RPMI8226 (cell line): Measurements from ENCODE around the gene EIF1AD.
"Not testable (repeated sequence)": the region's sequence is repeated elsewhere in the genome, so short reads cannot be mapped to it uniquely, and the experiment has no call there.

Experiments
- DNase-seq: peaks from one replicate; pipeline ENCODE4 v3.0.0-alpha.2; 2015

Gene EIF1AD

GRCh38 chr11:65967329-65967934 is 34.5 kb downstream of the EIF1AD start:
- DNase-seq, result no peak

- DNase-seq, result no peak
Observed at GRCh38 chr11:65965986-65966762, 35.8 kb downstream of the EIF1AD start.

- DNase-seq, result no peak
Observed at GRCh38 chr11:65964906-65965305, 37.1 kb downstream of the EIF1AD start.

- DNase-seq, result no peak
Observed at GRCh38 chr11:65962141-65962564, 39.8 kb downstream of the EIF1AD start.

GRCh38 chr11:65961267-65962140 is 40.5 kb downstream of the EIF1AD start, which contains the start of gene SART1:
SART1 (plus strand) TSS chr11:65961734; CDS start chr11:65961781, 47 bp downstream.
- DNase-seq, result peak; percentile 99

GRCh38 chr11:65960824-65961266 is 41.1 kb downstream of the EIF1AD start:
- no peak for DNase-seq

GRCh38 chr11:65958774-65959420 is 43.1 kb downstream of the EIF1AD start:
- no peak for DNase-seq

GRCh38 chr11:65958291-65958690 is 43.7 kb downstream of the EIF1AD start:
- DNase-seq, result no peak

GRCh38 chr11:65954771-65955170 is 47.2 kb downstream of the EIF1AD start:
- DNase-seq, result no peak

- DNase-seq, result no peak
Observed at GRCh38 chr11:65953471-65953870, 48.5 kb downstream of the EIF1AD start.

- no peak for DNase-seq
Observed at GRCh38 chr11:65952052-65952521, 49.9 kb downstream of the EIF1AD start.

- not testable (repeated sequence) for DNase-seq
Observed at GRCh38 chr11:65951641-65952040, 50.3 kb downstream of the EIF1AD start.

- not testable (repeated sequence) for DNase-seq
Observed at GRCh38 chr11:65950711-65951110, 51.2 kb downstream of the EIF1AD start.

GRCh38 chr11:65947603-65948125 is 54.3 kb downstream of the EIF1AD start:
- no peak for DNase-seq

GRCh38 chr11:65947133-65947532 is 54.8 kb downstream of the EIF1AD start:
- DNase-seq, result no peak

- DNase-seq, result peak; percentile 33
Observed at GRCh38 chr11:65946655-65947054, 55.3 kb downstream of the EIF1AD start.
